AG10803 (cell line): Measurements from ENCODE around the gene ANKMY2.
A peak's percentile ranks its signal among the peaks of the same experiment; 100 is the strongest.
"Not testable (repeated sequence)": the region's sequence is repeated elsewhere in the genome, so short reads cannot be mapped to it uniquely, and the experiment has no call there.

ENCODE experiments used
- DNase-seq: peaks from one replicate; pipeline ENCODE4 v3.0.0; 2010; ENCODE audit warnings: low read depth
- H3K4me3 ChIP-seq: 2 replicates; pipeline ENCODE4 v1.5.1; 2011; ENCODE audit warnings: mild to moderate bottlenecking, low read length, control low read depth
- TF ChIP-seq, protein P1 (sequence below): conservative IDR thresholded peaks from 2 replicates; pipeline ENCODE4 v1.5.1; 2011; ENCODE audit warnings: mild to moderate bottlenecking, low read length, control low read depth, inconsistent platforms

The ANKMY2 gene

GRCh38 chr7:16604054-16604453 lies 41.5 kb downstream of the ANKMY2 start:
- DNase-seq = peak; percentile 15
- TF ChIP-seq, protein P1, sequence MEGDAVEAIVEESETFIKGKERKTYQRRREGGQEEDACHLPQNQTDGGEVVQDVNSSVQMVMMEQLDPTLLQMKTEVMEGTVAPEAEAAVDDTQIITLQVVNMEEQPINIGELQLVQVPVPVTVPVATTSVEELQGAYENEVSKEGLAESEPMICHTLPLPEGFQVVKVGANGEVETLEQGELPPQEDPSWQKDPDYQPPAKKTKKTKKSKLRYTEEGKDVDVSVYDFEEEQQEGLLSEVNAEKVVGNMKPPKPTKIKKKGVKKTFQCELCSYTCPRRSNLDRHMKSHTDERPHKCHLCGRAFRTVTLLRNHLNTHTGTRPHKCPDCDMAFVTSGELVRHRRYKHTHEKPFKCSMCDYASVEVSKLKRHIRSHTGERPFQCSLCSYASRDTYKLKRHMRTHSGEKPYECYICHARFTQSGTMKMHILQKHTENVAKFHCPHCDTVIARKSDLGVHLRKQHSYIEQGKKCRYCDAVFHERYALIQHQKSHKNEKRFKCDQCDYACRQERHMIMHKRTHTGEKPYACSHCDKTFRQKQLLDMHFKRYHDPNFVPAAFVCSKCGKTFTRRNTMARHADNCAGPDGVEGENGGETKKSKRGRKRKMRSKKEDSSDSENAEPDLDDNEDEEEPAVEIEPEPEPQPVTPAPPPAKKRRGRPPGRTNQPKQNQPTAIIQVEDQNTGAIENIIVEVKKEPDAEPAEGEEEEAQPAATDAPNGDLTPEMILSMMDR = peak; percentile 47; the same call in 1 of the 2 replicates
- H3K4me3 ChIP-seq = no peak overlapping the region

DNA sequence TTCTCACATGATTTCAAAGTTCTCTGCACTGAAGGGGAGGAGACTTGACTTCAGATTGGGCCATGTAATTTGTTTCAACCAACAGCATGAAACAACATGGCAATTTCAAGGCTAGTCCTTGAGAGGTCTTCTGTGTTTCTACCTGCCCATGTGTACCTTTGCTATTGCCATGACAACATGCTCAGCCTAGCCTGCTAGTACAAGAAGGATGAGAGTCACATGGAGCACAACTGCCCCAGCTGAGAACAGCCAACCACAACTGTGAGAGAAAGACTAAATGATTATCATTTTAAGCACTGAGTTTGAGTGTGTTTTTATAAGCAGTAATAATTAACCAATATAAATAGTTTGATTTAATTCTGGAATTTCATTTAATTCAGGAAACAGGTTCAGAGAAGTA lies 41.9 kb downstream of the ANKMY2 start:
- H3K4me3 ChIP-seq = no peak overlapping the region
- no peak for DNase-seq
- TF ChIP-seq, protein P1 = no peak

DNA sequence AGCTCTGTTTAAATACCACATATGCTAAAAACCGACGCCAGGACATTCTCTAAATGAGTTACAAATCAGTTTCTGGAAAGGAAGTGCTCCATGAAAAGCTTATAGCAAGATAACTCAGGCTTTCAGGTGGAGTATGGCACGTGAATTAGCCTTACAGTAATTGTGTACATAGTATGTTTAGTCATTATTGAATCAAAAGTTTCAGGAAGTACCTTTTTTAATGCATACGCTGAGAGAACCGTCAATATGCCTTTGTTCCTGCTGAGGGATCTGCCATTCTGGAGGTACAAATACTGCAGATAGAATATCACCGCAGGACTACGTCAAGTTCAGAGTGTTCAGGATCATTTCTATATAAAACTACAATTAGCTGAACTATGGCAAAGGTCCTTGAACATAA lies 45.7 kb downstream of the ANKMY2 start:
- DNase-seq = no peak
- H3K4me3 ChIP-seq = no peak overlapping the region
- TF ChIP-seq, protein P1 = no peak

DNA sequence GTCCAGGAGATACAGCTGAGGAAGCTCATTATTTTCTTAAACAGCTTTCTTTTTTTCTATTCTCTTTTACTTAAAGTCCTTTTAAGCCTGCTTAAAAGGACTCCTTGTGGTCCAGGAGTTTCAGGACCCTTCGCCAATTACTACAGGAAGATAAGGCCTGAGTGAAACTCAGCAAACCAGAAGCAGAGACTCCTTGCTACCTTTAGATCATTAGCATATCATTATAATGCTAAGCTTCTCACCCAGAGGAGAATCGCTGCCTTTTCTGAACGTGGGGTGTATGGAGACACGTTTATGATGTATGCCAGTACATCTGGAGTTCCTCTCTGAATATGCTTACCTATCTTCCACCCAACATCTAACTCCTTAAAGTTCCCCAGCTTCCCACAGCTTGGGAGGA lies 47.5 kb downstream of the ANKMY2 start:
- no peak for DNase-seq
- no peak overlapping the region for H3K4me3 ChIP-seq
- TF ChIP-seq, protein P1 = no peak

DNA sequence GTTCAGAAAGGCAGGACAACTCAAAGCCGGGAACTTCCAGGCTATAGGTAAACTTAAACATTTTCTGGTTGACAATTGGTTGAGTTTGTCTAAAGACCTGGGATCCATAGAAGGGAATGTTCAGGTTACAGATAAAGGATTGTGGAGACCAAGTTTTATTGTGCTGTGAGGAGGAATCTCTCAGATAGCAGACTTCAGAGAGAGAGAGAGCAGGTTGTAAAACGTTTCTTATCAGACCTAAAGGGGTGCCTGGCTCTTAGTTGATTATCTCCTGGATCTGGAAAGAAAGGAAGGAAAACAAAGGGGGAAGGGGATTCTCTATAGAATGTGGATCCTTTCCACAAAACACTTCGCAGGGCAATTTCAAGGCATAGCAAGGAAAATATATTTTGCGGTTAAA lies 50.0 kb downstream of the ANKMY2 start:
- H3K4me3 ChIP-seq, DNase-seq: not testable (repeated sequence)

DNA sequence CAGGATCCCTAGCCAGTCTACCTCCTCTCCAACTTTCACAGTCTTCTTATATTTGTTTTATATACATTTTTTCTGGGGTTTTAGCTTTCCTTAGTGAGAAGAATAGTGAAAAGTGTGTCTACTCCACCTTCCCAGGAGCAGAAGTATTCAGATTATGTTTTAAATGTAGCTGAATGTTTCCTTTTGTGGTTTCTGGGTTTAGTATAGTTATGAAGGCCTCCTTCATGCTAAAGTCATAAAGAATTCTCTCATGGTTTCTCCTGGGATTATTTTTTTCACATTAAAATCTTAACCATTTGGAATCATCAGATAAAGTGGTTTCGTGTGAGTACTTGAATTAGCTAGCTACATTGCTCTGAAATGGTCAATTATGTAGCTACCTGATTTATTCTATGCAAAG lies 50.9 kb downstream of the ANKMY2 start:
- H3K4me3 ChIP-seq = no peak overlapping the region
- DNase-seq = no peak
- TF ChIP-seq, protein P1 = no peak

- TF ChIP-seq, protein P1 = no peak
- peak; percentile 7 for DNase-seq
- no peak overlapping the region for H3K4me3 ChIP-seq
Observed at GRCh38 chr7:16594061-16594460, 51.5 kb downstream of the ANKMY2 start.

DNA sequence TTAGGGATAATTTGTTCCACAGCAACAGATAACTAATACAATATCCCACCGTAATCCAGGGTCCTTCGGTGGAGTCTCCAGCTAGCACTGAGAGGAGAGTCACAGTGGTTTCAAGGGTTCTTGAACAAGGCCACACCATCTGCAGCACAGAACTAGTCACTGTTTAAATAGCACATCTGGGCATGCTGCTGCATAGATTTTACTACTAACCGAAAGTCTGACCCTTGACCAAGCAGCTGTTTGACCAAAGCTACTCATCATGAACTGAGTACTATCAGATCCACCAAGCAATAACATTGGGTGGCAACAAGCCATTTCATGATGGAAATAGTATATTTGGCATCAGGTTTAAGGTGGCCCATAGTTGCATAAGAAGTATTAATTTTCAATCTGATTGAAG lies 53.2 kb downstream of the ANKMY2 start:
- H3K4me3 ChIP-seq = no peak overlapping the region
- no peak for DNase-seq
- TF ChIP-seq, protein P1 = no peak
